ENCODE data around the gene NMT2. TPM values are rescaled to one million over a fixed set of nuclear protein-coding genes. Genes with fewer than 3 reads are reported as not detected.

Gene NMT2
- total and polyA plus RNA-seq, 10 of the 15 experiments (the other 5 are each of a cell fraction or from before 2014, with no cell fraction given), result 4.9 to 12.0 (median 9.2) TPM

- TF ChIP-seq WRNIP1 (IDR thresholded peaks at IDR 0.05; ENCODE audit: borderline replicate concordance, low read depth, low read length) (no peak), SREBF1 (IDR thresholded peaks at IDR 0.05; ENCODE audit: low read length) (no peak), CREM (IDR thresholded peaks at IDR 0.05; ENCODE audit: low read depth) (no peak), ATF2 (IDR thresholded peaks at IDR 0.05; ENCODE audit: low read length) (no peak), RCOR1 (conservative IDR thresholded peaks at IDR 0.05; ENCODE audit: low read depth, low read length) (no peak), SIX5 (IDR thresholded peaks at IDR 0.05; ENCODE audit: low read depth, low read length, severe bottlenecking) (no peak), SIN3A (IDR thresholded peaks at IDR 0.05; ENCODE audit: low read depth, low read length) (no peak), ZNF384 (IDR thresholded peaks at IDR 0.05; ENCODE audit: borderline replicate concordance, low read depth, low read length) (no peak), BRCA1 (IDR thresholded peaks at IDR 0.05; ENCODE audit: low read depth, low read length) (no peak), EZH2 (IDR thresholded peaks at IDR 0.05; ENCODE audit: borderline replicate concordance, control insufficient read depth, low read depth, low read length) (no peak), RAD51 (IDR thresholded peaks at IDR 0.05) (no peak), KDM1A (IDR thresholded peaks at IDR 0.05; ENCODE audit: borderline replicate concordance) (no peak), NFYB (IDR thresholded peaks at IDR 0.05; ENCODE audit: insufficient read depth, low read depth, low read length) (no peak), BHLHE40 (IDR thresholded peaks at IDR 0.05; ENCODE audit: borderline replicate concordance in 1 of 2, low read depth in 2 of 2, low read length in 1 of 2) (no peak), TCF12 (IDR thresholded peaks at IDR 0.05; ENCODE audit: low read depth, low read length) (no peak), ATF7 (IDR thresholded peaks at IDR 0.05; ENCODE audit: low read depth) (no peak)
- no peak overlapping the region for H2AFZ ChIP-seq (ENCODE audit: control insufficient read depth, low read depth, low read length)
- FAIRE-seq, result no peak
- H3K4me3 ChIP-seq, result no peak overlapping the region
- no peaks in the 10 kb centered on the region for H3K4me1 ChIP-seq (ENCODE audit: control insufficient read depth, insufficient read depth, low read length)
- no TSS peak for BruUV-seq (replicated peaks)
- H3K27ac ChIP-seq (ENCODE audit: control insufficient read depth, insufficient read depth), result no peak overlapping the region
- POLR2A ChIA-PET, result no interaction called here
- no peaks in the 10 kb centered on the region for H3K36me3 ChIP-seq (ENCODE audit: control insufficient read depth in 2 of 2, insufficient read depth in 2 of 2, low read length in 1 of 2)
- ATAC-seq, result no peak
- SMC1A ChIA-PET (ENCODE audit: uncharacterized antibody, unreplicated experiment), result no interaction called here
- H3K4me2 ChIP-seq (ENCODE audit: control insufficient read depth, insufficient read depth), result no peak overlapping the region
- CTCF ChIA-PET, result no interaction called here
- H4K20me1 ChIP-seq (ENCODE audit: control insufficient read depth, insufficient read depth), result no peaks in the 10 kb centered on the region
- intact Hi-C loops (cut with micrococcal nuclease; ENCODE audit: unreplicated experiment) (no loop called here), in situ Hi-C loops (cut with MboI) (no loop called here)
- no peak for DNase-seq (ENCODE audit: low read depth, low spot score)
- no peak overlapping the region for H3K9ac ChIP-seq (ENCODE audit: control insufficient read depth, insufficient read depth, low read length)
- no peaks in the 10 kb centered on the region for H3K79me2 ChIP-seq (ENCODE audit: control insufficient read depth, insufficient read depth, low read length)
- 73% methylated on average over 17 of the region's 17 CpGs for WGBS (ENCODE audit: insufficient coverage, insufficient replicate concordance, low lambda C conversion rate, missing lambda C conversion rate)
- no peaks in the 10 kb centered on the region for H3K27me3 ChIP-seq (replicated peaks in 1 of 2; ENCODE audit: control insufficient read depth in 2 of 2, insufficient read depth in 2 of 2, low read length in 1 of 2)
- RAD21 ChIA-PET (ENCODE audit: unreplicated experiment), result interaction anchor here (0.6 kb wide), 1 partner anchor 1492 kb away, joined by 3 read pairs; no protein-coding TSS in a partner anchor
- H3K9me3 ChIP-seq (replicated peaks; ENCODE audit: control insufficient read depth, insufficient read depth, low read length), result no peaks in the 10 kb centered on the region
Observed at GRCh38 chr10:15214237-15214636, 45.7 kb upstream of the NMT2 start.

All from GM12878 (cell line).